HG03066 (cell line): ENCODE results near the gene HSPA1B.
A peak's percentile ranks its signal among the peaks of the same experiment; 100 is the strongest.
"Not testable (repeated sequence)": the region's sequence is repeated elsewhere in the genome, so short reads cannot be mapped to it uniquely, and the experiment has no call there.

Experiments used
- ATAC-seq: cut with Tn5 transposase; IDR thresholded peaks from one replicate; pipeline ENCODE4 v1.9.1; 2021; ENCODE audit warnings: low read depth; ENCODE audit not compliant: unreplicated experiment

Gene HSPA1B

GRCh38 chr6:31827286-31828079 is at the start of gene HSPA1B:
Gene HSPA1B, plus strand, starts transcription at chr6:31827738. Its CDS starts 213 bp downstream, at chr6:31827951.
- peak; percentile 49 for ATAC-seq

- no peak for ATAC-seq
Measured at GRCh38 chr6:31778193-31778592, 49.3 kb upstream of the HSPA1B start.

- ATAC-seq: no peak
Measured at GRCh38 chr6:31778999-31779885, 48.3 kb upstream of the HSPA1B start.

DNA sequence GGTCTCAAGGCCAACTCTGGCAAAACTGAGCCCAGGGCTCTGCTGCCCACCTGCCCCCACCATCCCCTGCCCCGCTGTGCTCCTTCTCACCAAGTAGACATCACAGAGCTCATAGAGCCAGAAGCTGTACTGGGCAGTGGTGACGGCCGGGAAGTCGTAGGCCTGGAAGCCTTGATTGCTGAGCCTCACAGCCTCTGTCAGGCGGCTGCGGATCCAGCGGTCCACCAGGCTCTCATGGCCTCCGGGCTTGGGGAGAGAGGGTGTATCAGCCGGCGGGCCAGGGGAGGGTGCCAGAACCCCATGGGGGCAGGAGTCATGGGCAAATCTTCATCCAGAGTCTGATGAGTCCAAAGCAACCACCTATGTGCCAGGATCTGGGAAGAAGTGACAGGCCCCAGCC is 47.6 kb upstream of the HSPA1B start:
- ATAC-seq: no peak

DNA sequence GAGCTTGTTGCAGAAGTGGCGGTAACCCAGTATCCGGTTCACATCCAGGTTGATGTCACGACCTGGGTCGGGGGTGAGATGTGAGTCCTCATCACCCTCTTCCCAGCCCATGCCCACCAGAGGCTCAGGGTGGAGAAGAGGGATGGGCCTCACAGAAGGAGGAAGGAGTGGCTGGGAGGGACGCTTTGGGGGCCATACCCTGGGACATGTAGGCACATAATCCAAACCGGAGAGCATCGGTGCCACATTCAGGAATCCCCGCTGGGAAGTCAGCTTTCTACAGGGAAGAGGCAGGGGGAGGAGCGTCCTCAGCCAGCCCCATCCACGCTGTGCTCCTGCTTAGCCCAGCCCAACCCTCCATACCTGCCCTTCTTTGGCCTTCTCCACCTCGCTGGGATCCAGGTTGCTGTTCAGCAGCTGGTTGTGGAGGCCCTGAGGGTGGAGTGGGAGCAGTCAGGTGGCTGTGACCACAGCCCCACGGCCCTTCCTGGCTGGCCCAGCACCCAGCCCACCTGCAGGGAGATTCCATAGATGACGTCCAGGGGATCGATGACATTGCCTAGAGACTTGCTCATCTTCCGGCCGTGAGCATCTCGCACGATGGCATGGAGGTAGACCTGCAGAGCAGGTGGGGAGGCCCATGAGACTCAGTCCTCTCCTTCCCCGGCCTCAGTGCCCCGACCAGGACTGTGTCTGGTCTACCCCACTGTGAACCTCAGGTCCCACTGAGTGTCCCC is 46.9 kb upstream of the HSPA1B start:
- no peak for ATAC-seq

- no peak for ATAC-seq
Measured at GRCh38 chr6:31781244-31782125, 46.1 kb upstream of the HSPA1B start.

- ATAC-seq: no peak
Measured at GRCh38 chr6:31782126-31782855, 45.2 kb upstream of the HSPA1B start.

GRCh38 chr6:31784098-31784925 is 43.2 kb upstream of the HSPA1B start:
- no peak for ATAC-seq

DNA sequence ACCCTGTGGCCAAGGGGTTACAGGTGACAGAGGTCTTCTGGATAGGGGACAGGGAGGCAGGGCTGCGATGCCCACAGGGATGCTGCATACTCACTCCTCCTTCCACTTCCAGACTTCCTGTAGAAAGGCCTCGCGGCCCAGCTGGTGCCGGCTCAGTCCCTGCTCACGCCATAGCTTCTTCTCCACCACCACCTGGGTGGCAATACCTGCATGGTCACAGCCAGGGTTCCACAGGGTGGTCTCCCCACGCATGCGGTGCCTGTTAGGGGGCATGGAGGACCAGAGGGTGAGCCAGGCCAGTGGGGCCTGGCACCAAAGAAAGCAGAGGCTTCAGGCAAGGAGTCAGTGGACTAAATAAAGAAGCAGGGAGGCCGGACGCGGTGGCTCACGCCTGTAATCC is 42.1 kb upstream of the HSPA1B start:
- ATAC-seq: no peak

DNA sequence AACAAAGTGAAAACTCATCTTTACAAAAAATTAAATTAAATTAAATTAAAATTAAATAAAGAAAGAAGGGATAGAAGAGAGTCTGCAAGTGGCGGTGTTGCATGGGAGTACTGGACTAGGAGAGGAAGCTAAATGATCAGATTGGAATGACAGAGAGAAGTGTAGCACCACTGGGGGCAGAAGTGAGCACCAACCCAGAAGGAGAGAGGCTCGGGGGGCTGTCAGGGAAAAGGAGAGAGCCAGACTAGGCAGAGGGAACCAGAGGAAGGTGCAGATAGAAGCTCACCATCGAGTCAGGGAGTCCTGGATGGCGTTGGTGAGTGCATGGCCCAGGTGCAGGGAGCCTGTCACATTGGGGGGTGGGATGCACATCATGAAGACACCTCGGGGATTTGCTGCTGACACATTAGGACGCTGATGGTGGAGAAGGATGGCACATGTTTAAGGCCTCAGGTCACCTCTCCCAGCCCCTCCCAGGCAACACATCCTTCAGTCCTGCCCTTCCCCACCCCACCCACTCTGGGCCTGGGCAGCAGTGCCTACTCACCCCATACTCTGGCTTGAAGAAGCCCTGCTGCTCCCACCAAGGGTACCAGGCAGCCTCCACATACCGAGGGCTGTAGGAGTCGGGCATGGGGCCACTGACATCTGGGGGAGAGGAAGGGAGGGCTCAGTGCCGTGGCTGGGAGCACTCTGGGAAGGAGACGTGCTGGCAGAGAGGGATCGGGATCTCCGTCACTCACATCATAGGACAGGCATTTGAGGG is 36.0 kb upstream of the HSPA1B start:
- no peak for ATAC-seq

- no peak for ATAC-seq
Measured at GRCh38 chr6:31792090-31792374, 35.5 kb upstream of the HSPA1B start.

- ATAC-seq: no peak
Measured at GRCh38 chr6:31792761-31793171, 34.8 kb upstream of the HSPA1B start.

- not testable (repeated sequence) for ATAC-seq
Measured at GRCh38 chr6:31793927-31794245, 33.7 kb upstream of the HSPA1B start.

DNA sequence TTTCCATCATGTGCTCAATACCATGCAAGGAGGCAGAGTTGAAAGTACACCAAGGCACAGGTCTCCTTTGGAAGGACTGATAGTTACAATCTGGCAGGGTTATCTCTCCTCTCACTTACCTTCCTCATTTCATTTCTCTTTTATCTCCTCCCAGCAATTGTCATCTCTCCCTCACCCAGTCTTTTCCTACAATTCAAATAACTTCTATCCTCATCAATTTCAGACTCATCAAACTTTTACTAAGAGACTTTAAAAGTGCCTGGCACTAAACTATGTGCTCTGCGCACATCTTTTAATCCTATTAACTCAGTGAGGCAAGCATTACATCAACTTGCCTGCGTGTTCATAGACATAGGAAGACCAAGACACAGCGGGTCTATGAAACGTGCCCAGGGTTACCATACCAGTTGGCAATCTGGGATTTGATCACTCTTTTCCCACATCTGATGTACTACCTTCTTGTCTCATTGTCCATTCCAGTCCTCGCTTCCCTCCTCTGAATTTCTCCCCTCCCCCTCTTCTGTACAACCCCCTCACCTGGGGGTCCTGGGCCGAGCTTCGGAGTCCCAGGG is 33.2 kb upstream of the HSPA1B start:
- no peak for ATAC-seq

DNA sequence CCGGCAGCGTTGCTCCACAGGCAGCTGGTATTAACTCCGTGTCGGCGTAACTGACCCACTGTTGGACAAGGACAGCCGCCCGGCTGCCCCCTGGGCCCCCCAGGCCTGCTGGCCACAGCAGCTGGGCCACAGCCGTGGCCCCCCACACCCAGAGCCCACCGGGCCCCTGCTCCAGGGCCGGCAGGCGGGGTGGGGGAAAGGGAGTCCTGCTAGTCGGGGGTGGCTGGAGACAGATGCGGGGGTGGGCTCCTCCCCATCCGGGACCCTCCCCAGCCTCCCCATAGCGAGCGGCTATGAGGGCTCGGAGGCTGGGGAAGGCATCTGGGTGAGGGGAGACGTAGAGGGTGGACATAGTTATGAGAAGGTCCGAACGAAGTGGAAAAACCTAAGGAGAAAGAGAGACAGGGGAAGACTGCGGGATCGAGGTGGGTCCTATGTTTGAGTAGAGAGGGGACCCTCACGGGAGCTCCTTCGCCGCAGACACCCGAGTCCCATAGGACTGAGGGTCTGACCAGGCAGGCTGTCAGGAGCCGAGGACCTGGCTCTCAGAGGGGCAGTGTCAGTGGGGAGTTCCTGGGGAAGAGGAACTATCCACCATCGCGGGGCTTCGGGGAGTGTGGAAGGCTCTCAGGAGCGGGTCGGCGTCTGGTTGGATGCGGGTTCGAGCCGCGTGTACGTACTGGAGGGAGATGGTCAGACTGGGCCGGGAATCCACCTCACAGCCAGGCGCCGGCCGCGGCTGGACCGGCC is 32.5 kb upstream of the HSPA1B start:
- no peak for ATAC-seq

DNA sequence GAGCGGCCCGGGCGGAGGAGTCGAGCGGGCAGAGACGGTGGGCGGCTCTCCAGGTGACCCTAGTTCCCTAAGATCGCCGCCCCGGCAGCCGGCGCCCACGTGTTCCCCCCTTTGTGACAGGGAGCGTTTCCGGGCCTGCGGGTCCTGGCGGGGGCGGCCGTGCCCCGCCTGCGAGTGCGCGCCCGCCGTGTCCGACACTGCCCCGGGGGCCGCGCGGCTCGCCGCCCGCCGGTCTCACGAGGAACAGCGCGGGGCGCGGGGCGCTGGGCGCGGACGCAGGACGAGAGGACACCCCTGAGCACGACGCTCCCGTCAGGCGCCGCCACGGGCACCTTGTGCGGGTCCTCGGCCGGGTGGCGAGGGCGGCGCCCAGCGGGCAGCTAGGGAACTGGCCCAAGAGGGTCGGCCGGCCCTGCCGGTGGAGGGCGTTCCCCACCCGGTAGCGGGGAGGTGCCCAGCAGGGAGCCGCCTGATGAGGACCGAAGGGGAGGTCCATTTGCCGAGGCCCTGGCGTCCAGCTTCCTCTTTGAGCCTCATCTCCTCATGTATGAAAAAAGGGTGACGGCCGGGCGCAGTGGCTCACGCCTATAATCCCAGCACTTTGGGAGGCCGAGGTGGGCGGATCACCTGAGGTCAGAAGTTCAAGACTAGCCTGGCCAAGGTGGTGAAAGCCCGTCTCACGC is 31.8 kb upstream of the HSPA1B start, which contains the start of gene VARS1:
Gene VARS1, minus strand, starts transcription at position 137 of the 683 bp plus-strand sequence. CDS start 535 bp downstream, outside the sequence.
- ATAC-seq: peak; percentile 71
